Stimulated activated CD4-positive, alpha-beta T cell treated with anti-CD3 and anti-CD28 coated beads, Interleukin-2, amount 100 ng/mL, for 4 hours (primary cell): ENCODE data around the gene SOBP.
"Not testable (repeated sequence)": the region's sequence is repeated elsewhere in the genome, so short reads cannot be mapped to it uniquely, and the experiment has no call there.

ENCODE experiments used
- DNase-seq: peaks from one replicate; pipeline ENCODE4 v3.0.0-alpha.2; 2020; ENCODE audit warnings: low read depth

Gene SOBP

GRCh38 chr6:107550906-107551305 lies 61.0 kb downstream of the SOBP start:
- DNase-seq: no peak

GRCh38 chr6:107553121-107553520 lies 63.2 kb downstream of the SOBP start:
- DNase-seq: not testable (repeated sequence)

- no peak for DNase-seq
Measured at GRCh38 chr6:107554326-107554725, 64.4 kb downstream of the SOBP start.

GRCh38 chr6:107554918-107555317 lies 65.0 kb downstream of the SOBP start:
- no peak for DNase-seq

- no peak for DNase-seq
Measured at GRCh38 chr6:107555449-107555848, 65.5 kb downstream of the SOBP start.

- no peak for DNase-seq
Measured at GRCh38 chr6:107556082-107556481, 66.2 kb downstream of the SOBP start.

- DNase-seq: no peak
Measured at GRCh38 chr6:107557698-107558097, 67.8 kb downstream of the SOBP start.

GRCh38 chr6:107560657-107561056 lies 70.7 kb downstream of the SOBP start:
- DNase-seq: no peak

- no peak for DNase-seq
Measured at GRCh38 chr6:107561306-107561705, 71.4 kb downstream of the SOBP start.

- no peak for DNase-seq
Measured at GRCh38 chr6:107563694-107564588, 74.0 kb downstream of the SOBP start.

GRCh38 chr6:107564589-107564951 lies 74.7 kb downstream of the SOBP start:
- no peak for DNase-seq

- DNase-seq: no peak
Measured at GRCh38 chr6:107565165-107565723, 75.3 kb downstream of the SOBP start.

- no peak for DNase-seq
Measured at GRCh38 chr6:107567643-107568042, 77.7 kb downstream of the SOBP start.

- no peak for DNase-seq
Measured at GRCh38 chr6:107569473-107569872, 79.6 kb downstream of the SOBP start.

GRCh38 chr6:107571354-107571753 lies 81.4 kb downstream of the SOBP start:
- DNase-seq: no peak

- DNase-seq: no peak
Measured at GRCh38 chr6:107572886-107573285, 83.0 kb downstream of the SOBP start.

GRCh38 chr6:107574856-107575255 lies 84.9 kb downstream of the SOBP start:
- no peak for DNase-seq

GRCh38 chr6:107576852-107577251 lies 86.9 kb downstream of the SOBP start:
- no peak for DNase-seq

- no peak for DNase-seq
Measured at GRCh38 chr6:107578642-107579341, 88.9 kb downstream of the SOBP start.

GRCh38 chr6:107579456-107580056 lies 89.6 kb downstream of the SOBP start:
- no peak for DNase-seq

GRCh38 chr6:107582086-107582485 lies 92.2 kb downstream of the SOBP start:
- DNase-seq: no peak

GRCh38 chr6:107584726-107585125 lies 94.8 kb downstream of the SOBP start:
- no peak for DNase-seq
